Measurements from ENCODE around the gene RNF128. TPM values are rescaled to one million over a fixed set of nuclear protein-coding genes. Genes with fewer than 3 reads are reported as not detected.

RNF128 gene
- total RNA-seq, 1 donor from 2014 or later = 0.36 TPM

- peaks cover 9% of the 10 kb centered on the region for H3K27me3 ChIP-seq (ENCODE audit: low read depth)
- TF ChIP-seq CTCF (IDR thresholded peaks at IDR 0.05; ENCODE audit: borderline replicate concordance) = no peak
These were observed 3.9 kb downstream of the RNF128 start for GRCh38 chrX:106730401-106730800.

GRCh38 chrX:106731590-106731989, 5.1 kb downstream of the RNF128 start:
- Histone ChIP-seq H3K36me3 (no peaks in the 10 kb centered on the region), H3K9me3 (replicated peaks) (no peaks in the 10 kb centered on the region), H3K27ac (replicated peaks) (no peak overlapping the region), H3K4me1 (no peaks in the 10 kb centered on the region), H3K4me3 (no peak overlapping the region), H3K27me3 (ENCODE audit: low read depth) (peaks cover 6% of the 10 kb centered on the region)
- intact Hi-C loops (cut with micrococcal nuclease) = no loop called here
- DNase-seq = no peak
- TF ChIP-seq CTCF (IDR thresholded peaks at IDR 0.05; ENCODE audit: borderline replicate concordance) = no peak

More at GRCh38 chrX:106730401-106730800, 3.9 kb downstream of the RNF128 start:
- no peaks in the 10 kb centered on the region for H3K4me1 ChIP-seq
- intact Hi-C loops (cut with micrococcal nuclease) = no loop called here
- H3K36me3 ChIP-seq = no peaks in the 10 kb centered on the region
- no peak overlapping the region for H3K27ac ChIP-seq (replicated peaks)
- H3K4me3 ChIP-seq = no peak overlapping the region
- no peak for DNase-seq
- no peaks in the 10 kb centered on the region for H3K9me3 ChIP-seq (replicated peaks)

GRCh38 chrX:106734827-106735226, 8.3 kb downstream of the RNF128 start:
- intact Hi-C loops (cut with micrococcal nuclease) = no loop called here
- H3K4me1 ChIP-seq = no peaks in the 10 kb centered on the region
- H3K27ac ChIP-seq (replicated peaks) = no peak overlapping the region
- no peak for DNase-seq
- no peaks in the 10 kb centered on the region for H3K27me3 ChIP-seq (ENCODE audit: low read depth)
- H3K9me3 ChIP-seq (replicated peaks) = no peaks in the 10 kb centered on the region
- no peaks in the 10 kb centered on the region for H3K36me3 ChIP-seq
- no peak for TF ChIP-seq CTCF (IDR thresholded peaks at IDR 0.05; ENCODE audit: borderline replicate concordance)
- H3K4me3 ChIP-seq = no peak overlapping the region

- no peak overlapping the region for H3K4me3 ChIP-seq
- TF ChIP-seq CTCF (IDR thresholded peaks at IDR 0.05; ENCODE audit: borderline replicate concordance) = no peak
- no peak overlapping the region for H3K27ac ChIP-seq (replicated peaks)
- no peak for DNase-seq
- H3K4me1 ChIP-seq = no peaks in the 10 kb centered on the region
- no peaks in the 10 kb centered on the region for H3K36me3 ChIP-seq
- intact Hi-C loops (cut with micrococcal nuclease) = no loop called here
- no peaks in the 10 kb centered on the region for H3K9me3 ChIP-seq (replicated peaks)
- H3K27me3 ChIP-seq (ENCODE audit: low read depth) = no peaks in the 10 kb centered on the region
These were observed 13.8 kb downstream of the RNF128 start for GRCh38 chrX:106740193-106740780.

- no peaks in the 10 kb centered on the region for H3K36me3 ChIP-seq
- no peak for TF ChIP-seq CTCF (IDR thresholded peaks at IDR 0.05; ENCODE audit: borderline replicate concordance)
- H3K27ac ChIP-seq (replicated peaks) = no peak overlapping the region
- H3K9me3 ChIP-seq (replicated peaks) = no peaks in the 10 kb centered on the region
- H3K4me1 ChIP-seq = no peaks in the 10 kb centered on the region
- intact Hi-C loops (cut with micrococcal nuclease) = no loop called here
- no peaks in the 10 kb centered on the region for H3K27me3 ChIP-seq (ENCODE audit: low read depth)
- no peak for DNase-seq
- H3K4me3 ChIP-seq = no peak overlapping the region
These were observed 15.7 kb downstream of the RNF128 start for GRCh38 chrX:106742193-106742592.
